ENCODE measurements around the gene MT1E. TPM values are rescaled to one million over a fixed set of nuclear protein-coding genes. Genes with fewer than 3 reads are reported as not detected.
"Not testable (repeated sequence)": the region's sequence is repeated elsewhere in the genome, so short reads cannot be mapped to it uniquely, and the experiment has no call there.

MT1E gene
- total RNA-seq (100 to 1,000 TPM in 2 of 4 donors, 10 to 100 TPM in 2; 96.9 to 295 (median 136) TPM), polyA plus RNA-seq (100 to 1,000 TPM in 2 of 3 donors, 10 to 100 TPM in 1; 82.0 to 813 (median 358) TPM)

DNA sequence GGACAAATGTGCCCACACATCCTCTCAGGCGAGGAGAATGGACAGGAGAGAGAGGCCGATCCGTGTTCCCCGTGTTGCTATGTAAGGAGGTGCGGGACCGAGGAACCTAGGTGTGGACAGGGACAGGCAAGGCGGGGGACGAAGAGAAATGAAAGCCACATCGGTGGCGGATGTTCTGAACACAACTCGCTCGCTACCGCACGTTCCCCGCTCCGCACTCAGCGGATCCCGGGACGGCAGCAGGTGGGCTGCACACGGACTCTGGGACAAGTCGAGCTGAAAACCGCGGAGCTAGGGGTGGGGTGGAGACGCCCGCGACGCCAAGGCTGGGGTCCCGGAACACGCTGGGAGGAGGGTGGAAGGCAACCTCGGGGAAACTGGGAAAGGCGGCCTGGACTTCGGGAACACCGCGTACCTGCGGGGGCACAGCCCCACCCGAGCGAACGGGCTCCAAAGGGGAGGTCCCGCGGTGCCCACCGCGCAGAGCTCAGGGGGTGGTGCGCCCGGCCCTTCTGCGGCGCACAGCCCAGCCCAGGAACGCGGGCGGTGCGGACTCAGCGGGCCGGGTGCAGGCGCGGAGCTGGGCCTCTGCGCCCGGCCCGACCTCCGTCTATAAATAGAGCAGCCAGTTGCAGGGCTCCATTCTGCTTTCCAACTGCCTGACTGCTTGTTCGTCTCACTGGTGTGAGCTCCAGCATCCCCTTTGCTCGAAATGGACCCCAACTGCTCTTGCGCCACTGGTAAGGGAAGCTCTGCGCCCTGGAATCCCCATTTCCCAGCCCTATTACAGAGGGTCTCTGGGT is at the start of gene MT1E:
TSS of gene MT1E (plus strand) at position 642 of the 803 bp plus-strand sequence. CDS start at position 713, 71 bp downstream.
- peak within 1 kb of the TSS; percentile 52 to 68 (median 58) for H3K4me3 ChIP-seq
- whole genome bisulfite sequencing, 2 donors = 1 to 3% methylated on average over 62 of the region's 62 CpGs
- peak; percentile 95 for DNase-seq
- H3K9me3 ChIP-seq = no peaks in the 10 kb centered on the region
- peaks cover 0 to 23% (median 19%) of the 10 kb centered on the region in 4 donors for H3K4me1 ChIP-seq
- TF ChIP-seq POLR2AphosphoS5 (IDR thresholded peaks at IDR 0.05) (peak; percentile 83 to 97 (median 94)), POLR2A (IDR thresholded peaks at IDR 0.05) (peak; percentile 83 to 85), EP300 (IDR thresholded peaks at IDR 0.05) (peak in 3 of 4 donors; percentile 52 to 87 (median 83))
- TF ChIP-seq, protein P1, sequence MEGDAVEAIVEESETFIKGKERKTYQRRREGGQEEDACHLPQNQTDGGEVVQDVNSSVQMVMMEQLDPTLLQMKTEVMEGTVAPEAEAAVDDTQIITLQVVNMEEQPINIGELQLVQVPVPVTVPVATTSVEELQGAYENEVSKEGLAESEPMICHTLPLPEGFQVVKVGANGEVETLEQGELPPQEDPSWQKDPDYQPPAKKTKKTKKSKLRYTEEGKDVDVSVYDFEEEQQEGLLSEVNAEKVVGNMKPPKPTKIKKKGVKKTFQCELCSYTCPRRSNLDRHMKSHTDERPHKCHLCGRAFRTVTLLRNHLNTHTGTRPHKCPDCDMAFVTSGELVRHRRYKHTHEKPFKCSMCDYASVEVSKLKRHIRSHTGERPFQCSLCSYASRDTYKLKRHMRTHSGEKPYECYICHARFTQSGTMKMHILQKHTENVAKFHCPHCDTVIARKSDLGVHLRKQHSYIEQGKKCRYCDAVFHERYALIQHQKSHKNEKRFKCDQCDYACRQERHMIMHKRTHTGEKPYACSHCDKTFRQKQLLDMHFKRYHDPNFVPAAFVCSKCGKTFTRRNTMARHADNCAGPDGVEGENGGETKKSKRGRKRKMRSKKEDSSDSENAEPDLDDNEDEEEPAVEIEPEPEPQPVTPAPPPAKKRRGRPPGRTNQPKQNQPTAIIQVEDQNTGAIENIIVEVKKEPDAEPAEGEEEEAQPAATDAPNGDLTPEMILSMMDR (IDR thresholded peaks at IDR 0.05) = no peak
- intact Hi-C loops (cut with DNase I) = loop anchor here (1.0 to 2.0 kb wide), 2 partner anchors 17 to 57 kb away; partner anchors contain the start of genes MT1X and MT2A
- no peaks in the 10 kb centered on the region for H3K27me3 ChIP-seq
- no peaks in the 10 kb centered on the region for H3K36me3 ChIP-seq
- H3K27ac ChIP-seq = peak within 1 kb of the TSS; percentile 89 to 92 (median 90)

DNA sequence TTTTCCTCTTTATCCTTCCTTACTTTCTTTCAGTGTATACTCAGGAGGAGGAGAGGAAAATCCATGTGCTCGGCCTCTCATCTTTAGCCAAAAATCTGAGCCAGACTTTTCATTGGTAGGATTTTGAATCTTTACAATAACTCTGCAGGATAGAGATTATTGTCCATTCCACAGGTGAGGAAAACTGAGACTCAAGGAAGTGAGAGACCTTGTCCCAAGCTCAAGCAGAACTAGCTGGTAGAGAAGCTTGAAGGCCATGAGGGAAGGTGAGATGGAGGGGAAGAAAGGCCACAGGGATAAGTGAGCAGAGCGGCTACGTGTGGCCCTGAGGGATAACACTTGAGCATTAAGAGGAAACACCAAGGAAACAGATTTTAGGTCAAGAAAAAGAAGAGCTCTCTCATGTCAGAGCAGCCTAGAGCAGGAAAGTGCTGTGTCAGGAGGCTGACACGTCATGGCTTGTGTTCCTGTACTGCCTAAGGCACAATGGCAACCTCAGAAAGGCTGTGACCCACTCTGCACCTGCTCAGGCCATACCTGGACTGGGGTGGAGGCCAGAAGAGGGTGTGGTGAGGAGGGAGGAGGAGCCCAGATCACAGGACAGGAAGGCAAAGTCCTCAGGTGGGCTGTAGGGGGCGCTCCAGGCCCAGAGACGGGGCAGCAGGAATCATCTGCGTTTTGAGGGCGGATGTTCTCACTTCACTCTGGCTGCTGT is 48.8 kb upstream of the MT1E start:
- Histone ChIP-seq H3K9me3 (no peaks in the 10 kb centered on the region), H3K4me1 (no peaks in the 10 kb centered on the region), H3K27ac (no peak overlapping the region), H3K36me3 (no peaks in the 10 kb centered on the region), H3K4me3 (no peak overlapping the region), H3K27me3 (no peaks in the 10 kb centered on the region)
- 29 to 31% methylated on average over 8 of the region's 8 CpGs for WGBS, 2 donors
- intact Hi-C loops (cut with DNase I) = loop anchor here (1.0 kb wide), 1 partner anchor 126 kb away; no protein-coding TSS in a partner anchor
- TF ChIP-seq, protein P1 (IDR thresholded peaks at IDR 0.05) = peak; percentile 62 to 75 (median 70)
- no peak for TF ChIP-seq EP300 (IDR thresholded peaks at IDR 0.05)
- DNase-seq = peak; percentile 86

DNA sequence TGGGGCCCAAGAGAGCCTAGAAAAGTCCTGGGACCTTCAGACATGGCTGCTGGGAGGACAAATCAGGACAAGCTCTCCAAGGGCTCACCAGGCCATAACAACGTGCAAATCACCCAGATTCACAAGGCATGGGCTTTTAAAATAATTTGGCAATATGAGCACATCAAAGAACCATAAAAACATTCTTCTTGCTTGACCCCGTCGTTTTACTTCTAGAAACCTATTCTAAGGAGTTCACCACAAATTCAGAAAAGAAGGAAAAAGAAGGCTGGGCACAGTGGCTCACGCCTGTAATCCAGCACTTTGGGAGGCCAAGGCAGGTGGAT is 48.3 kb upstream of the MT1E start:
- H3K4me1 ChIP-seq = no peaks in the 10 kb centered on the region
- H3K4me3 ChIP-seq = no peak overlapping the region
- H3K27me3 ChIP-seq = no peaks in the 10 kb centered on the region
- no peaks in the 10 kb centered on the region for H3K36me3 ChIP-seq
- TF ChIP-seq POLR2A (IDR thresholded peaks at IDR 0.05) (no peak), EP300 (IDR thresholded peaks at IDR 0.05) (no peak), POLR2AphosphoS5 (IDR thresholded peaks at IDR 0.05) (no peak)
- TF ChIP-seq, protein P1 (IDR thresholded peaks at IDR 0.05) = no peak
- DNase-seq = no peak
- no peak overlapping the region for H3K27ac ChIP-seq
- intact Hi-C loops (cut with DNase I) = loop anchor here (1.0 kb wide), 1 partner anchor 125 kb away; no protein-coding TSS in a partner anchor
- WGBS, 2 donors = 52 to 73% methylated on average over 4 of the region's 4 CpGs
- no peaks in the 10 kb centered on the region for H3K9me3 ChIP-seq

DNA sequence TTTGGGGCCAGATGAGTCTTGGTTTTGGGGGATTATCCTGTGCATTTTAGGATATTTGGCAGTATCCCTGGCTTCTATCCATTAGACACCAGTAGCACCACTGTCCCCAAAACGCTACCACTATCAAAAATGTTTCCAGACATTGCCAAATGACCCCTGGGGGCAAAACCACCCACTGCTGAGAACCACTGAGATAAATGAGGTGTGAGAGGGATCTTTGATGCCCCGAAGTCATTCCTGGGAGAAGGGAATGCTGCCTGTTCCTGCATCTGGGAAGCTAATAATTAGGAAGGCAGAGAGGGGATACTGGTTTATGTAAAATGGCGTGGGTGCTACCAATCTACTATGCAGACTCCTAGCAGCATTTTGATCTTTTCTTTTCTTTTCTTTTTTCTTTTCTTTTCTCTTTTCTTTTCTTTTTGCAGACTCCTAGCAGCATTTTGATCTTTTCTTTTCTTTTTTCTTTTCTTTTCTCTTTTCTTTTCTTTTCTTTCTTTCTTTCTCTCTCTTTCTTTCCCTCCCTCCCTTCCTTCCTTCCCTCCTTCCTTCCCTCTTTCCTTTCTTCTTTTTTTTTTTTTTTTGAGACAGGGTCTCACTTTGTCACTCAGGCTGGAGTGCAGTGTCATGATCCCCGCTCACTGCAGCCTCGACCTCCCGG is 45.1 kb upstream of the MT1E start:
- H3K36me3 ChIP-seq = no peaks in the 10 kb centered on the region
- H3K27me3 ChIP-seq = no peaks in the 10 kb centered on the region
- H3K9me3 ChIP-seq = no peaks in the 10 kb centered on the region
- TF ChIP-seq POLR2A (IDR thresholded peaks at IDR 0.05) = no peak
- no peak overlapping the region for H3K4me3 ChIP-seq
- no peak for DNase-seq
- no peak overlapping the region for H3K27ac ChIP-seq
- 83 to 88% methylated on average over 6 of the region's 6 CpGs for WGBS, 2 donors
- intact Hi-C loops (cut with DNase I) = no loop called here
- no peaks in the 10 kb centered on the region for H3K4me1 ChIP-seq

DNA sequence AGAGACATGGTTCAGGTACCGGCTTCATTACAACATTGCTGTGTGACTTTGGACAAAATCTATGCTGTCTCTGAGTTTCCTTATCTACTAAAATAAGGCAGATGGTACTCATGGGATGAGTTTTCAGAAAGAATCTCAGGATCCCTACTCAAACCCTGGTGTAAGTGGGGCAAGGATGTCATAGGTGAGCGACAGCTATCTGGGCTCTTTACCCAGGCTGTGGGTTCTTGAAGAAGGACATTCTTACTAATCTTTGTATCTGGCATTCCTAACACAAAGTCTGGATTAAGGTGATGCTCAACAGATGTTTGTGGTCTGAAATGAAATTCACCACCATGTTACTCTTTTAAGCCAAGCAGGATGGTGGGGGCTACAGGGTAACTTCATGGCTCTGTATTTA is 42.7 kb upstream of the MT1E start:
- H3K36me3 ChIP-seq; H3K9me3 ChIP-seq; H3K27ac ChIP-seq; intact Hi-C loops (cut with DNase I); H3K4me3 ChIP-seq; DNase-seq; H3K4me1 ChIP-seq: not testable (repeated sequence)
- WGBS, 2 donors = 93 to 95% methylated on average over 2 of the region's 2 CpGs
- peaks cover 0 to 10% (median 0%) of the 10 kb centered on the region in 3 donors for H3K27me3 ChIP-seq
